ENCODE data around the gene ABHD14A. TPM values are rescaled to one million over a fixed set of nuclear protein-coding genes. Genes with fewer than 3 reads are reported as not detected.
A peak's percentile ranks its signal among the peaks of the same experiment; 100 is the strongest.

ABHD14A gene
- total RNA-seq, 2 experiments from 2014 or later = 6.3 to 7.5 TPM

DNA sequence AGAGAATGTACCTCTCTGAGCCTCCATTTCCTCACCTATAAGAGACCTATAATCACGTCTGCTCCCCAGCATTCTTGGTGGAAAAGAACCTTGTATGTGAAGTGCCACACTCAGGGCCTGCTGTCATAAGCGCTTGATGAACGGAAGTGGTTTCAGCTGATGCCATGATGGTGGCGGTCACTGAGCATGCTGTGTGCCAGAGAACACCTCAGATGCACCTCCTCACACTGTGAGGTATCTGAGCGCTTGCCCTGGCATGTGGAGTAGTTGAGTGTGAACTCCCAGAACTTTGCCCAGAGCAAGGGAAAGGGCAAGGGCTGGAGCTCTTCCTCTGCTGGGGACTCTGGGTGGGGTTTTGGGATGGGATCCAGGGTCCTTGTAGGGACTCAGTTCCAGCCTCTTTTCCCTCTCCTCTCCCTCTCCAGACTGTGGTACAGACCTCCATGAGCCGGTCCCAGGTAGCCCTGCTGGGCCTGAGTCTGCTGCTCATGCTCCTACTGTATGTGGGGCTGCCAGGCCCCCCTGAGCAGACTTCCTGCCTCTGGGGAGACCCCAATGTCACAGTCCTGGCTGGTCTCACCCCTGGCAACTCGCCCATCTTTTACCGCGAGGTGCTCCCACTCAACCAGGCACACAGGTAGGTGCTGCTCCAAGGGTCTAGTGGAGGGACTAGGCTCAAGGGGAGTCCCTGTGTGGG lies 2.7 kb downstream of the ABHD14A start:
- Mint-ChIP-seq H3K36me3 (ENCODE audit: low read depth) (peaks cover 6% of the 10 kb centered on the region), H3K4me3 (no peak overlapping the region), H3K4me1 (peaks cover 37% of the 10 kb centered on the region), H3K9me3 (ENCODE audit: low read depth) (no peaks in the 10 kb centered on the region), H3K27ac (peak overlapping the region; percentile 44), H3K27me3 (no peaks in the 10 kb centered on the region)
- ChIA-PET CTCF (interaction anchor here (0.5 to 1.0 kb wide), 2 partner anchors 8 to 65 kb away, joined by 3 read pairs; no protein-coding TSS in a partner anchor), POLR2A (interaction anchor here (0.6 to 1.1 kb wide), 3 partner anchors 15 to 300 kb away, joined by 3 to 4 read pairs (median 3); no protein-coding TSS in a partner anchor)
- DNase-seq = peak; percentile 56
- ATAC-seq = no peak
- intact Hi-C loops (cut with DNase I, micrococcal nuclease) = loop anchor here in 1 of 2 experiments (10.0 kb wide), 2 partner anchors 583 to 707 kb away; partner anchors contain the start of genes GNL3, PBRM1 and RBM15B

DNA sequence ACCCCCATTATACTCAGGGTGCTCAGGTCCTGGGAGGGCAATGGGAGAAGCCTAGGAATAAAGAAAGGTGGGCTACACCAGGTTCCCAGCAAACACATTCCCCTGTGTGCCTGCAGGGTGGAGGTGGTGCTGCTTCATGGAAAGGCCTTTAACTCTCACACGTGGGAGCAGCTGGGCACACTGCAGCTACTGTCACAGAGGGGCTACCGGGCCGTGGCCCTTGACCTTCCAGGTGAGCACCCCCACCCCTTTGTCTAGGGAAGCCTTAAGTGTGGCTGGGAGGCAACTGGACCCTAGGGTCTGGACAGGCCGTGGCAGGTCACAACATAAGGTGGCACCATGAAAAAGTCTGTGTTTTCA lies 3.3 kb downstream of the ABHD14A start:
- ATAC-seq (no peak), DNase-seq (no peak)
- intact Hi-C loops (cut with DNase I, micrococcal nuclease) = loop anchor here in 1 of 2 experiments (10.0 kb wide), 2 partner anchors 583 to 707 kb away; partner anchors contain the start of genes GNL3, PBRM1 and RBM15B
- no peaks in the 10 kb centered on the region for H3K27me3 Mint-ChIP-seq
- H3K4me1 Mint-ChIP-seq = peaks cover 39% of the 10 kb centered on the region
- ChIA-PET CTCF (no interaction called here), POLR2A (no interaction called here)
- no peaks in the 10 kb centered on the region for H3K9me3 Mint-ChIP-seq (ENCODE audit: low read depth)
- H3K4me3 Mint-ChIP-seq = no peak overlapping the region
- H3K36me3 Mint-ChIP-seq (ENCODE audit: low read depth) = peaks cover 6% of the 10 kb centered on the region
- no peak overlapping the region for H3K27ac Mint-ChIP-seq

DNA sequence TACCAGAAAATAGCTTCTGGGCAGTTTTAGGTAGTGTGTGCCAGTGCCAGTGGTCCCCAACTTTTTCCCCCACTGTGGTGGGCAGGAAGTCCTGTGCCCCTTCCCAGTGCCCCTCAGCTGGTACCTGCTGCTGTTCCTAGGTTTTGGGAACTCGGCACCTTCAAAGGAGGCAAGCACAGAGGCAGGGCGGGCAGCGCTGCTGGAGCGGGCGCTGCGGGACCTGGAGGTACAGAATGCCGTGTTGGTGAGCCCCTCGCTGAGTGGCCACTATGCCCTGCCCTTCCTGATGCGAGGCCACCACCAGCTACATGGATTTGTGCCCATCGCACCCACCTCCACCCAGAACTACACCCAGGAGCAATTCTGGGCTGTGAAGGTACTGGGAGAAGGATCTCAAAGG lies 5.4 kb downstream of the ABHD14A start:
- Mint-ChIP-seq H3K9me3 (ENCODE audit: low read depth) (no peaks in the 10 kb centered on the region), H3K4me3 (no peak overlapping the region), H3K27me3 (no peaks in the 10 kb centered on the region), H3K36me3 (ENCODE audit: low read depth) (peaks cover 3% of the 10 kb centered on the region), H3K27ac (no peak overlapping the region), H3K4me1 (peaks cover 39% of the 10 kb centered on the region)
- intact Hi-C loops (cut with DNase I, micrococcal nuclease) = no loop called here
- no peak for DNase-seq
- CTCF ChIA-PET = interaction anchor here (0.6 to 0.9 kb wide), 2 partner anchors 16 to 1361 kb away, joined by 3 to 4 read pairs; partner anchors contain the start of gene RPL29
- POLR2A ChIA-PET = no interaction called here
- ATAC-seq = no peak

DNA sequence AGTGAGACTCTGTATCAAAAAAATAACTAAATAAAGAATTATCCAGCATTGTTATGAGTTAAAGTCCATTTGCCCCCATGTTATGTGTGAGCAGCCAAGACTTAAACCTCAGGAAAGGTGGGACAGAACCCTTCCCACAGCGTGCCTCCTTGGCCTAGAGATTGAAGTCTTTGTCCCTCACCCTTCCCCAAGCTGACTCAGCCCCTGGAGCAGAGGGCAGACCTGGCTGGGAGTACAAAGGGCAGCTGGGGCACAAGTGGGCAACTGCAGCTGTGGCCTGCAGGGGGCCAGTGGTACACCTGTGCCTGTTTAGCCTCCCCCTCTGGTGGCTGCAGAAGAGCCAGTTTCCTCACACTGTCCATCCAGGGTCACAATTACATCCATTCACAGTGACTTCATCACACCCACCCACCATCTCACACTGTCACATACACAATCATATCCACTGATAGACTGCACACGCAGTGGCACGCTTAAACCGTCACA lies 7.5 kb downstream of the ABHD14A start:
- DNase-seq = peak; percentile 67
- Mint-ChIP-seq H3K4me3 (peak overlapping the region; percentile 96), H3K9me3 (ENCODE audit: low read depth) (no peaks in the 10 kb centered on the region), H3K27ac (peak overlapping the region; percentile 96), H3K27me3 (no peaks in the 10 kb centered on the region), H3K36me3 (ENCODE audit: low read depth) (peaks cover 3% of the 10 kb centered on the region), H3K4me1 (peaks cover 21% of the 10 kb centered on the region)
- ChIA-PET CTCF (interaction anchor here (0.5 to 2.7 kb wide), 14 partner anchors 9 to 593 kb away, joined by 3 to 25 read pairs (median 6); partner anchors contain the start of genes ABHD14B, PARP3, PCBP4 and POC1A), POLR2A (interaction anchor here (0.6 to 4.1 kb wide), 8 partner anchors 8 to 305 kb away, joined by 3 to 43 read pairs (median 6); partner anchors contain the start of genes ABHD14B, DUSP7, GLYCTK and PARP3)
- peak; percentile 37 for ATAC-seq
- intact Hi-C loops (cut with DNase I, micrococcal nuclease) = no loop called here

DNA sequence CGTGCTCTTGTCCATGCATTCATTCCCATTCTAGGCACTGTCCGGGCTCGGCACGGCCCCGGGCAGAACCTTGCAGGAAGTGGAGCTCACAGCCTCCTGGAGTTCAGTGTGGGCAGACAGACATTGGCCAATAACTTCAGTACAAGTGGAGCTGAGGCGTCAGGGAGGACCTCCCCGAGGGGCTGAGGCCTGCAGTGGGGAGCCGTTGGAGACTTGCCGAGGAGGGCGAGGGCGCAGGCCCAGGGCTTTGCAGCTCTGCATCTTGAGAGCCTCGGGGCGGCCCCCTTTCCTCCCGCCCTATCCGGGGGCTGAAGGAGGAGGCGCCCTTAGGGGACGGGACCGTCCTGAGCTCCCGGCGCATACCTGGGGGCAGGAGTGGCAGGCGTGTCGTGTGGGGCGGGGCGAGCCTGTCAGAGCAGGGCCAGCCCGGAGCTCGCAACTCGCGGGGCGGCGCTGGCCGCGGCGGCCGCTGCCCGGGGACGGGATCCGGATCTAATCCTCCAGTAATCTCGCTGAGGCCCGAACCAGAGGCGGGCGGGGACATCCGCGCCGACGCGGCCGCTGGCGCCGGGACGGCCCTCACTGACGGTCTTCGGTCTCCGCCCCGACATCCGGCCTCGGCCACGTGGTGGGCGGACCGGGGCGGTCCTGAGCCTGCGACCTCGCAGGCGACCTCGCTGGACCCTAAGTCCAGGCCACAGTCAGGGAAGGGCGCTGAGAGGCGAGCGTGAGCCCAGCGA lies 8.1 kb downstream of the ABHD14A start, which contains the start of gene ACY1:
Gene ACY1 (plus strand): TSS at position 698 of the 740 bp plus-strand sequence. CDS start 530 bp downstream, outside the sequence.
- intact Hi-C loops (cut with DNase I, micrococcal nuclease) = loop anchor here (1.0 kb wide), 5 partner anchors 9 to 171 kb away; partner anchors contain the start of genes PARP3 (in 2 of the 2), RPL29 (in 2 of the 2), ABHD14B (in 1 of the 2) and POC1A (in 1 of the 2)
- H3K27me3 Mint-ChIP-seq = no peaks in the 10 kb centered on the region
- peak; percentile 88 for ATAC-seq
- H3K9me3 Mint-ChIP-seq (ENCODE audit: low read depth) = no peaks in the 10 kb centered on the region
- peak within 1 kb of the TSS; percentile 96 for H3K4me3 Mint-ChIP-seq
- peaks cover 3% of the 10 kb centered on the region for H3K36me3 Mint-ChIP-seq (ENCODE audit: low read depth)
- peak within 1 kb of the TSS; percentile 96 for H3K27ac Mint-ChIP-seq
- DNase-seq = peak; percentile 90
- H3K4me1 Mint-ChIP-seq = peaks cover 20% of the 10 kb centered on the region
- POLR2A ChIA-PET = interaction anchor here (0.6 to 4.1 kb wide), 9 partner anchors 8 to 296 kb away, joined by 3 to 43 read pairs (median 6); partner anchors contain the start of genes ABHD14A, ABHD14B, DUSP7 and PARP3
- CTCF ChIA-PET = interaction anchor here (0.5 to 2.7 kb wide), 14 partner anchors 9 to 172 kb away, joined by 3 to 25 read pairs (median 6); partner anchors contain the start of genes ABHD14B, PARP3, PCBP4 and POC1A

DNA sequence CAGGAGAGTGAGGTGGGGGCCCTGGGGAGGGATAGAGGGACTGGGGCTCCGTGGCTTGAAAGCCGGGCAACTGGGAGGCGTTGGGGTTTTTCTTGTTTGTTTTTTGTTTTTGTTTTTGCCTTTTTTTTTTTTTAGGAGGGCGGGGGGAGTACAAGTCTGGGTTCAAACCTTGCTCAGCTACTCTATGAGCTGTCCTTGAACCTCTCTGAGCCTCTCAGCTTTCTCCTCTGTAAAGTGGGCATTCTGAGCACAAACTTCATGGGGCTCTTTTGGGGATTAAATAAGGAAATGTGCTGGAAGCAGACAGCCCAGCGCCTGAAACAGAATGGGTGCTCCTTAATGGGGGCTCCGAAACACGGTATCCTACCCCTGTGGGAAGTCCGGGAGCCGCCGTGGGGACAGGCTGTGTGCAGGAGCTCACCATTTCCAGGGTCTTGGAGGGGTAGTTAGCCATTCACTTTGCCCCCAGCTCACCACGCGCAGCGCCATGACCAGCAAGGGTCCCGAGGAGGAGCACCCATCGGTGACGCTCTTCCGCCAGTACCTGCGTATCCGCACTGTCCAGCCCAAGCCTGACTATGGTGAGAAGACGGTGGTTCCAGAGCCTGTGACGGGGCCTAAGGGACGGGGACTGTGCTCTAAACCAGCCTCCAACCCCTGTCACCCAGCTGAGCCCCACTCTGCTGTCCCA lies 8.9 kb downstream of the ABHD14A start:
- peaks cover 20% of the 10 kb centered on the region for H3K4me1 Mint-ChIP-seq

DNA sequence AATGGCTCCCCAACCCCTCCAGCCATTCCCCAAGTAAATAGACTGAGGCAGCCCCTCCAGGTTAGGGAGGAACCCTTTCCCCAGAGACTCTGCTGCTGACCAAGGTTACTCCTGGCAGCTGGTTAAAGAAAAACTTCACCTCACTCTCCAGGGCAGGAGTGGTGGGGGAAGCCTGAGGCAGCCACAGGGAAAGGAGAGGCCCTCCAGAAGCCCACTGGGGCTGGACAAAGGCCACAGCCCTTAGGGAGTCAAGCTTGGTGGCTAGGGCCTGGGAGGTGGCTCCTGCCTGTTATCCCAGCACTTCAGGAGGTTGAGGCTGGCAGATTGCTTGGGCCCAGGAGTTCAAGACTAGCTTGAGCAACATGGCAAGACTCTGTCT lies 9.4 kb downstream of the ABHD14A start:
- peaks cover 20% of the 10 kb centered on the region for H3K4me1 Mint-ChIP-seq
- H3K27ac Mint-ChIP-seq = peak overlapping the region; percentile 93
- ATAC-seq = no peak
- POLR2A ChIA-PET = interaction anchor here (3.5 to 4.1 kb wide), 2 partner anchors 8 to 11 kb away, joined by 34 to 43 read pairs; partner anchors contain the start of gene RPL29
- DNase-seq = no peak
- intact Hi-C loops (cut with DNase I, micrococcal nuclease) = no loop called here
- H3K4me3 Mint-ChIP-seq = peak overlapping the region; percentile 96
- no peaks in the 10 kb centered on the region for H3K27me3 Mint-ChIP-seq
- H3K36me3 Mint-ChIP-seq (ENCODE audit: low read depth) = peaks cover 3% of the 10 kb centered on the region
- no peaks in the 10 kb centered on the region for H3K9me3 Mint-ChIP-seq (ENCODE audit: low read depth)
- CTCF ChIA-PET = interaction anchor here (0.6 to 2.7 kb wide), 5 partner anchors 10 to 72 kb away, joined by 3 to 21 read pairs (median 3); partner anchors contain the start of genes ABHD14B and DUSP7

More for the DNA sequence above, 8.9 kb downstream of the ABHD14A start:
- ATAC-seq (peak; percentile 4), DNase-seq (no peak)
- H3K27ac Mint-ChIP-seq = peak overlapping the region; percentile 93
- H3K27me3 Mint-ChIP-seq = no peaks in the 10 kb centered on the region
- no peaks in the 10 kb centered on the region for H3K9me3 Mint-ChIP-seq (ENCODE audit: low read depth)
- intact Hi-C loops (cut with DNase I, micrococcal nuclease) = loop anchor here (1.0 kb wide), 5 partner anchors 9 to 171 kb away; partner anchors contain the start of genes PARP3 (in 2 of the 2), RPL29 (in 2 of the 2), ABHD14B (in 1 of the 2) and POC1A (in 1 of the 2)
- peak overlapping the region; percentile 96 for H3K4me3 Mint-ChIP-seq
- ChIA-PET POLR2A (interaction anchor here (0.6 to 4.1 kb wide), 8 partner anchors 9 to 296 kb away, joined by 3 to 43 read pairs (median 5); partner anchors contain the start of genes ABHD14A, ABHD14B, DUSP7 and PARP3), CTCF (interaction anchor here (0.8 to 2.7 kb wide), 8 partner anchors 8 to 70 kb away, joined by 3 to 25 read pairs (median 16); partner anchors contain the start of genes ABHD14B, PCBP4 and RPL29)
- H3K36me3 Mint-ChIP-seq (ENCODE audit: low read depth) = peaks cover 3% of the 10 kb centered on the region

DNA sequence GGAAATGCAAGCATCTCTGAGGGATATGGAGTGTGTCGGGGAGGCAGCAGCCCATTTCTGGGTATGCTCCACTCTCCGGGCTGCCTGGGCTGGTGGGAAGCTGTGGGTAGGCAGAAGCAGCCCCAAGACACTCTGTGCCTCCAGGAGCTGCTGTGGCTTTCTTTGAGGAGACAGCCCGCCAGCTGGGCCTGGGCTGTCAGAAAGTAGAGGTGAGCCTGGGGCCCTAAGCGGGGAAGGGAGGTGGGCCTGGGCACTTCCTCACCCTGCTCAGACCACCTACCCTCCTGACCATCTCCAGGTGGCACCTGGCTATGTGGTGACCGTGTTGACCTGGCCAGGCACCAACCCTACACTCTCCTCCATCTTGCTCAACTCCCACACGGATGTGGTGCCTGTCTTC lies 10.2 kb downstream of the ABHD14A start:
- DNase-seq = no peak
- Mint-ChIP-seq H3K4me1 (peaks cover 20% of the 10 kb centered on the region), H3K9me3 (ENCODE audit: low read depth) (no peaks in the 10 kb centered on the region), H3K4me3 (peak overlapping the region; percentile 20), H3K27ac (peak overlapping the region; percentile 52), H3K36me3 (ENCODE audit: low read depth) (peaks cover 3% of the 10 kb centered on the region), H3K27me3 (no peaks in the 10 kb centered on the region)
- CTCF ChIA-PET = interaction anchor here (0.6 to 1.2 kb wide), 6 partner anchors 8 to 1394 kb away, joined by 3 to 4 read pairs (median 3); partner anchors contain the start of genes ABHD14B and DUSP7
- intact Hi-C loops (cut with DNase I, micrococcal nuclease) = no loop called here
- no peak for ATAC-seq
- POLR2A ChIA-PET = interaction anchor here (4.1 kb wide), 1 partner anchor 11 kb away, joined by 34 read pairs; the partner anchor contains the start of gene RPL29

DNA sequence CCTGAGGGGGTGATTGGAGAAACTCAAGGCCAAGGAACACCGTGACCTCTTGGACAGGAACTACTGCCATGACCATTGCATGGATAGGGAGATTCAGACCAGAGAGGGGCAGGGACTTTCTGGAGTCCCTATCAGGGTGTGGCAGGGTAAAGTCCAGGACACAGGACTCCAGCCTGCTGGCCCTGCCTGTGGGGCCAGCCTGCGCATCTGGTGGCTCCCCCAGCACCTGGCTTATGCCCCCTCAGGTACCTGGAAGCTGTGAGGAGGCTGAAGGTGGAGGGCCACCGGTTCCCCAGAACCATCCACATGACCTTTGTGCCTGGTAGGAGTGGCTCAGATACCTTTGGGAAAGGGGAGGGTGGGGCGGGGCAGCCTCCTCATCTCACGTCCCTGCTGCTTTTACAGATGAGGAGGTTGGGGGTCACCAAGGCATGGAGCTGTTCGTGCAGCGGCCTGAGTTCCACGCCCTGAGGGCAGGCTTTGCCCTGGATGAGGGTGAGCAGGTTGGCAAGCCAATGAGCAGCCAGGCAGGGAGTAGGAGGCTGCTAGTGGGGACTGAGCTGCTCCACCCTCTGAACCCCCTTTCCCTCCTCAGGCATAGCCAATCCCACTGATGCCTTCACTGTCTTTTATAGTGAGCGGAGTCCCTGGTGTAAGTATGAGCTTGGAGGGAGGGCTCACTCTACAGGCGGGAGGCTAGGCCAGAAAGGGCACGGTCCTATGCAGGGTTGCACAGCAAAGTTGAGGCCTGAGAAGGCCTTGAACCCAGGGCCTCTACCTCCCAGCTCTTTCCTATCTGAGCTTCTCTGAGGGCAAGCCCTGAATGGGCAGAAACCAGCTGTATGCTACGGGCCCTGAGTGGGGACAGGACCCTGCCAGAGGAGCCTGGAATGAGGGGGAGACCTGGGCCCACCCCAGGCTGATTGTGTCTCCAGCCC lies 11.4 kb downstream of the ABHD14A start:
- Mint-ChIP-seq H3K27ac (no peak overlapping the region), H3K27me3 (no peaks in the 10 kb centered on the region), H3K36me3 (ENCODE audit: low read depth) (peaks cover 6% of the 10 kb centered on the region), H3K4me3 (no peak overlapping the region), H3K9me3 (ENCODE audit: low read depth) (no peaks in the 10 kb centered on the region), H3K4me1 (peaks cover 20% of the 10 kb centered on the region)
- DNase-seq (no peak), ATAC-seq (no peak)
- ChIA-PET POLR2A (interaction anchor here (1.0 to 1.7 kb wide), 2 partner anchors 9 to 36 kb away, joined by 3 to 5 read pairs; partner anchors contain the start of gene RPL29), CTCF (interaction anchor here (1.2 kb wide), 2 partner anchors 9 to 13 kb away, joined by 3 to 4 read pairs; partner anchors contain the start of gene ABHD14B)
- intact Hi-C loops (cut with DNase I, micrococcal nuclease) = no loop called here
